Fibroblast of lung (primary cell): ENCODE data around the gene PLA2G4B. TPM values are rescaled to one million over a fixed set of nuclear protein-coding genes. Genes with fewer than 3 reads are reported as not detected.

Experiments
- DNase-seq, 2 donors: peaks; one replicate each; pipeline versions ENCODE4 v3.0.0 to v3.0.0-alpha.2; 2010; ENCODE audit warnings: low read depth in 2 of 2
- H2AFZ ChIP-seq: 2 replicates; pipeline ENCODE4 v1.5.1; 2012; ENCODE audit warnings: low read length, control low read depth, inconsistent platforms
- H3K27ac ChIP-seq: 2 replicates; pipeline ENCODE4 v1.5.1; 2011; ENCODE audit warnings: low read length, control low read depth; ENCODE audit not compliant: insufficient read depth
- H3K27me3 ChIP-seq: 2 replicates; pipeline ENCODE4 v1.5.1; 2011; ENCODE audit warnings: mild to moderate bottlenecking, low read length; ENCODE audit not compliant: control insufficient read depth, insufficient read depth
- H3K36me3 ChIP-seq: 2 replicates; pipeline ENCODE4 v1.5.1; 2011; ENCODE audit warnings: low read length; ENCODE audit not compliant: control insufficient read depth, insufficient read depth
- H3K4me1 ChIP-seq: 2 replicates; pipeline ENCODE4 v1.5.1; 2011; ENCODE audit warnings: low read length; ENCODE audit not compliant: control insufficient read depth, insufficient read depth; ENCODE audit errors: extremely low read depth
- H3K4me2 ChIP-seq: 2 replicates; pipeline ENCODE4 v1.5.1; 2011; ENCODE audit warnings: low read length, control low read depth; ENCODE audit not compliant: insufficient read depth; ENCODE audit errors: extremely low read depth
- H3K4me3 ChIP-seq, 4 experiments: fragments of 200-600 bp in 1 of 4; sonication (generic) in 1 of 4; replicated peaks in 1 of 4; 2 replicates each; pipeline ENCODE4 v1.5.1; 2011 to 2016; ENCODE audit warnings: low read length in 4 of 4, low read depth in 3 of 4, mild to moderate bottlenecking in 3 of 4, control low read depth in 2 of 4, inconsistent platforms in 1 of 4, mixed read lengths in 1 of 4; ENCODE audit not compliant: insufficient read depth in 1 of 4; ENCODE audit errors: control extremely low read depth in 1 of 4
- H3K79me2 ChIP-seq: 2 replicates; pipeline ENCODE4 v1.5.1; 2012; ENCODE audit warnings: mild to moderate bottlenecking, low read length, inconsistent platforms; ENCODE audit not compliant: control insufficient read depth, insufficient read depth
- H3K9ac ChIP-seq: 2 replicates; pipeline ENCODE4 v1.5.1; 2011; ENCODE audit warnings: mild to moderate bottlenecking, low read length, control low read depth; ENCODE audit not compliant: insufficient read depth
- H3K9me3 ChIP-seq: 2 replicates; pipeline ENCODE4 v1.5.1; 2012; ENCODE audit warnings: low read depth, low read length; ENCODE audit not compliant: control insufficient read depth, insufficient read depth
- H4K20me1 ChIP-seq: 2 replicates; pipeline ENCODE4 v1.5.1; 2011; ENCODE audit warnings: low read length; ENCODE audit not compliant: control insufficient read depth, insufficient read depth; ENCODE audit errors: extremely low read depth
- CTCF ChIP-seq, 2 donors: IDR thresholded peaks in 1 of 2; conservative IDR thresholded peaks in 1 of 2; 1 replicate in 1 of 2; 2 replicates in 1 of 2; pipeline ENCODE4 v1.5.1; 2011 to 2012; ENCODE audit warnings: low read length in 2 of 2, control low read depth in 1 of 2, inconsistent platforms in 1 of 2, low read depth in 1 of 2, mild to moderate bottlenecking in 1 of 2
- EZH2 ChIP-seq: IDR thresholded peaks from 2 replicates; pipeline ENCODE4 v1.5.1; 2012; ENCODE audit warnings: low read length, control low read depth, mild to moderate bottlenecking; ENCODE audit errors: missing control alignments
- polyA plus RNA-seq, 2 donors: library from polyadenylated mRNA; depleted of rRNA in 1 of 2; stranded (reverse) in 1 of 2; unstranded in 1 of 2; fragments of >200 nt; gene quantifications; 2 replicates each; pipeline ENCODE4 v1.2.1, GENCODE V29; 2011 to 2012; ENCODE audit warnings: missing spikeins in 1 of 2
- total RNA-seq: library from RNA; depleted of rRNA; stranded (reverse); fragments of >200 nt; gene quantifications from 2 replicates; pipeline ENCODE4 v1.2.1, GENCODE V29; 2014

PLA2G4B gene
- total and polyA plus RNA-seq, 2 donors (not counting 1 experiment from before 2014, with no cell fraction given), result 0.99 to 1.2 TPM

GRCh38 chr15:41790169-41790568 is 48.5 kb upstream of the PLA2G4B start:
- no peak for TF ChIP-seq CTCF (conservative IDR thresholded peaks at IDR 0.05 in 1 of 2, IDR thresholded peaks at IDR 0.05 in 1 of 2; ENCODE audit: low read depth in 1 of 2, low read length in 2 of 2)
- TF ChIP-seq EZH2, result no peak
- DNase-seq, result no peak
- Histone ChIP-seq H3K27me3 (no peaks in the 10 kb centered on the region), H4K20me1 (no peaks in the 10 kb centered on the region), H3K79me2 (peaks cover 19% of the 10 kb centered on the region), H3K4me2 (no peak overlapping the region), H3K27ac (no peak overlapping the region), H2AFZ (no peak overlapping the region), H3K4me1 (peaks cover 15% of the 10 kb centered on the region), H3K36me3 (no peaks in the 10 kb centered on the region), H3K9ac (no peak overlapping the region), H3K9me3 (no peaks in the 10 kb centered on the region), H3K4me3 (no peak overlapping the region)

- H2AFZ ChIP-seq, result no peak overlapping the region
- peaks cover 17% of the 10 kb centered on the region for H3K79me2 ChIP-seq
- H3K9ac ChIP-seq, result no peak overlapping the region
- no peaks in the 10 kb centered on the region for H3K9me3 ChIP-seq
- H3K36me3 ChIP-seq, result no peaks in the 10 kb centered on the region
- DNase-seq, result peak; percentile 56 to 86
- peak overlapping the region; percentile 46 for H3K4me2 ChIP-seq
- H3K27ac ChIP-seq, result peak overlapping the region; percentile 76
- no peaks in the 10 kb centered on the region for H4K20me1 ChIP-seq
- no peak overlapping the region for H3K4me3 ChIP-seq
- no peaks in the 10 kb centered on the region for H3K27me3 ChIP-seq
- H3K4me1 ChIP-seq, result peaks cover 15% of the 10 kb centered on the region
- no peak for TF ChIP-seq CTCF (conservative IDR thresholded peaks at IDR 0.05 in 1 of 2, IDR thresholded peaks at IDR 0.05 in 1 of 2; ENCODE audit: low read depth in 1 of 2, low read length in 2 of 2)
- TF ChIP-seq EZH2, result no peak
Measured at GRCh38 chr15:41790756-41791546, 47.7 kb upstream of the PLA2G4B start.

GRCh38 chr15:41791547-41791937 is 47.1 kb upstream of the PLA2G4B start:
- TF ChIP-seq EZH2 (no peak), CTCF (conservative IDR thresholded peaks at IDR 0.05 in 1 of 2, IDR thresholded peaks at IDR 0.05 in 1 of 2; ENCODE audit: low read depth in 1 of 2, low read length in 2 of 2) (no peak)
- no peak overlapping the region for H2AFZ ChIP-seq
- peaks cover 17% of the 10 kb centered on the region for H3K79me2 ChIP-seq
- no peak overlapping the region for H3K4me2 ChIP-seq
- no peak for DNase-seq
- no peaks in the 10 kb centered on the region for H4K20me1 ChIP-seq
- no peaks in the 10 kb centered on the region for H3K27me3 ChIP-seq
- H3K9ac ChIP-seq, result no peak overlapping the region
- peaks cover 20% of the 10 kb centered on the region for H3K4me1 ChIP-seq
- H3K27ac ChIP-seq, result peak overlapping the region; percentile 76
- H3K4me3 ChIP-seq, result no peak overlapping the region
- no peaks in the 10 kb centered on the region for H3K9me3 ChIP-seq
- no peaks in the 10 kb centered on the region for H3K36me3 ChIP-seq
